Testis (tissue), 2 donors: ENCODE data around the gene TECTB.

Experiments used
- CTCF ChIP-seq, 3 experiments: fragments of 450-650 bp in 2 of 3; fragments of 200-600 bp in 1 of 3; sonication (generic) in 1 of 3; IDR thresholded peaks; one replicate each; pipeline ENCODE4 v1.5.1; 2016 to 2019; ENCODE audit warnings: antibody characterized with exemption in 3 of 3, mild to moderate bottlenecking in 2 of 3, moderate library complexity in 1 of 3
- POLR2A ChIP-seq: fragments of 450-650 bp; IDR thresholded peaks from one replicate; pipeline ENCODE4 v1.6.1; 2017; ENCODE audit warnings: antibody characterized with exemption, mild to moderate bottlenecking, moderate library complexity

GRCh38 chr10:112352044-112352443 lies 68.8 kb downstream of the TECTB start:
- no peak for TF ChIP-seq CTCF (IDR thresholded peaks at IDR 0.05)
- TF ChIP-seq POLR2A: no peak
